ENCODE data around the gene CRY1.
"Not testable (repeated sequence)": the region's sequence is repeated elsewhere in the genome, so short reads cannot be mapped to it uniquely, and the experiment has no call there.

The CRY1 gene

GRCh38 chr12:107026806-107027635 lies 66.3 kb downstream of the CRY1 start:
- Mint-ChIP-seq H3K27ac (no peak overlapping the region), H3K36me3 (no peaks in the 10 kb centered on the region), H3K27me3 (no peaks in the 10 kb centered on the region), H3K4me1 (no peaks in the 10 kb centered on the region), H3K9me3 (no peaks in the 10 kb centered on the region), H3K4me3 (no peak overlapping the region)
- no peak for DNase-seq (ENCODE audit: low spot score in 2 of 2)
- no peak for ATAC-seq (ENCODE audit: low read depth)

GRCh38 chr12:107026356-107026755 lies 67.0 kb downstream of the CRY1 start:
- H3K4me1 Mint-ChIP-seq; H3K36me3 Mint-ChIP-seq; H3K27ac Mint-ChIP-seq; H3K4me3 Mint-ChIP-seq; H3K9me3 Mint-ChIP-seq; DNase-seq (ENCODE audit: low spot score in 2 of 2); H3K27me3 Mint-ChIP-seq; ATAC-seq (ENCODE audit: low read depth): not testable (repeated sequence)

GRCh38 chr12:107025671-107026070 lies 67.7 kb downstream of the CRY1 start:
- ATAC-seq (ENCODE audit: low read depth) (no peak), DNase-seq (ENCODE audit: low spot score in 2 of 2) (no peak)
- Mint-ChIP-seq H3K9me3 (no peaks in the 10 kb centered on the region), H3K36me3 (peaks cover under 1% of the 10 kb centered on the region), H3K27ac (no peak overlapping the region), H3K27me3 (no peaks in the 10 kb centered on the region), H3K4me1 (no peaks in the 10 kb centered on the region), H3K4me3 (no peak overlapping the region)

GRCh38 chr12:107019546-107019945 lies 73.8 kb downstream of the CRY1 start:
- no peak for ATAC-seq (ENCODE audit: low read depth)
- peaks cover 5% of the 10 kb centered on the region for H3K36me3 Mint-ChIP-seq
- DNase-seq (ENCODE audit: low spot score in 2 of 2), result no peak
- H3K4me3 Mint-ChIP-seq, result no peak overlapping the region
- peaks cover 3% of the 10 kb centered on the region for H3K9me3 Mint-ChIP-seq
- H3K27me3 Mint-ChIP-seq, result peaks cover 4% of the 10 kb centered on the region
- H3K4me1 Mint-ChIP-seq, result no peaks in the 10 kb centered on the region
- H3K27ac Mint-ChIP-seq, result no peak overlapping the region

- no peak for DNase-seq (ENCODE audit: low spot score in 2 of 2)
- H3K27ac Mint-ChIP-seq, result no peak overlapping the region
- H3K4me3 Mint-ChIP-seq, result no peak overlapping the region
- peaks cover 5% of the 10 kb centered on the region for H3K36me3 Mint-ChIP-seq
- peaks cover 3% of the 10 kb centered on the region for H3K9me3 Mint-ChIP-seq
- no peak for ATAC-seq (ENCODE audit: low read depth)
- peaks cover 6% of the 10 kb centered on the region for H3K27me3 Mint-ChIP-seq
- no peaks in the 10 kb centered on the region for H3K4me1 Mint-ChIP-seq
Measured at GRCh38 chr12:107017042-107017441, 76.3 kb downstream of the CRY1 start.

- Mint-ChIP-seq H3K4me3 (no peak overlapping the region), H3K27me3 (peaks cover 6% of the 10 kb centered on the region), H3K27ac (no peak overlapping the region), H3K36me3 (no peaks in the 10 kb centered on the region), H3K9me3 (no peaks in the 10 kb centered on the region), H3K4me1 (no peaks in the 10 kb centered on the region)
- ATAC-seq (ENCODE audit: low read depth) (peak; percentile 26), DNase-seq (ENCODE audit: low spot score in 2 of 2) (no peak)
Measured at GRCh38 chr12:107014055-107014454, 79.3 kb downstream of the CRY1 start.

GRCh38 chr12:107012736-107013425 lies 80.5 kb downstream of the CRY1 start:
- Mint-ChIP-seq H3K9me3 (peaks cover 2% of the 10 kb centered on the region), H3K27ac (no peak overlapping the region), H3K4me1 (no peaks in the 10 kb centered on the region), H3K4me3 (no peak overlapping the region), H3K27me3 (peaks cover 8% of the 10 kb centered on the region), H3K36me3 (peaks cover 2% of the 10 kb centered on the region)
- DNase-seq (ENCODE audit: low spot score in 2 of 2) (no peak), ATAC-seq (ENCODE audit: low read depth) (no peak)

GRCh38 chr12:107011519-107011918 lies 81.8 kb downstream of the CRY1 start:
- no peaks in the 10 kb centered on the region for H3K4me1 Mint-ChIP-seq
- ATAC-seq (ENCODE audit: low read depth) (no peak), DNase-seq (ENCODE audit: low spot score in 2 of 2) (no peak)
- peaks cover 2% of the 10 kb centered on the region for H3K9me3 Mint-ChIP-seq
- H3K36me3 Mint-ChIP-seq, result peaks cover 2% of the 10 kb centered on the region
- no peak overlapping the region for H3K4me3 Mint-ChIP-seq
- no peak overlapping the region for H3K27ac Mint-ChIP-seq
- peaks cover 4% of the 10 kb centered on the region for H3K27me3 Mint-ChIP-seq

GRCh38 chr12:107007411-107007810 lies 85.9 kb downstream of the CRY1 start:
- ATAC-seq (ENCODE audit: low read depth) (no peak), DNase-seq (ENCODE audit: low spot score in 2 of 2) (no peak)
- H3K36me3 Mint-ChIP-seq, result peaks cover 2% of the 10 kb centered on the region
- H3K4me1 Mint-ChIP-seq, result no peaks in the 10 kb centered on the region
- no peak overlapping the region for H3K27ac Mint-ChIP-seq
- peaks cover 5% of the 10 kb centered on the region for H3K9me3 Mint-ChIP-seq
- H3K4me3 Mint-ChIP-seq, result no peak overlapping the region
- peaks cover 2% of the 10 kb centered on the region for H3K27me3 Mint-ChIP-seq

GRCh38 chr12:107002665-107003064 lies 90.7 kb downstream of the CRY1 start:
- not testable (repeated sequence) for H3K9me3 Mint-ChIP-seq; H3K36me3 Mint-ChIP-seq; H3K4me1 Mint-ChIP-seq; DNase-seq (ENCODE audit: low spot score in 2 of 2); H3K27ac Mint-ChIP-seq; ATAC-seq (ENCODE audit: low read depth); H3K4me3 Mint-ChIP-seq; H3K27me3 Mint-ChIP-seq

- ATAC-seq (ENCODE audit: low read depth) (no peak), DNase-seq (ENCODE audit: low spot score in 2 of 2) (no peak)
- no peaks in the 10 kb centered on the region for H3K4me1 Mint-ChIP-seq
- H3K27ac Mint-ChIP-seq, result no peak overlapping the region
- H3K36me3 Mint-ChIP-seq, result peaks cover 13% of the 10 kb centered on the region
- H3K4me3 Mint-ChIP-seq, result no peak overlapping the region
- peaks cover 8% of the 10 kb centered on the region for H3K27me3 Mint-ChIP-seq
- peaks cover 4% of the 10 kb centered on the region for H3K9me3 Mint-ChIP-seq
Measured at GRCh38 chr12:106999446-106999845, 93.9 kb downstream of the CRY1 start.

GRCh38 chr12:106997916-106998315 lies 95.4 kb downstream of the CRY1 start:
- no peak overlapping the region for H3K27ac Mint-ChIP-seq
- H3K4me1 Mint-ChIP-seq, result no peaks in the 10 kb centered on the region
- ATAC-seq (ENCODE audit: low read depth) (no peak), DNase-seq (ENCODE audit: low spot score in 2 of 2) (no peak)
- peaks cover 4% of the 10 kb centered on the region for H3K9me3 Mint-ChIP-seq
- peaks cover 8% of the 10 kb centered on the region for H3K27me3 Mint-ChIP-seq
- no peak overlapping the region for H3K4me3 Mint-ChIP-seq
- H3K36me3 Mint-ChIP-seq, result peaks cover 13% of the 10 kb centered on the region

GRCh38 chr12:106996102-106996501 lies 97.2 kb downstream of the CRY1 start:
- DNase-seq (ENCODE audit: low spot score in 2 of 2); H3K4me1 Mint-ChIP-seq; H3K27me3 Mint-ChIP-seq; H3K4me3 Mint-ChIP-seq; ATAC-seq (ENCODE audit: low read depth); H3K27ac Mint-ChIP-seq; H3K9me3 Mint-ChIP-seq: not testable (repeated sequence)
- H3K36me3 Mint-ChIP-seq, result peaks cover 12% of the 10 kb centered on the region

GRCh38 chr12:106994579-106995220 lies 98.6 kb downstream of the CRY1 start:
- Mint-ChIP-seq H3K9me3 (peaks cover 2% of the 10 kb centered on the region), H3K27me3 (peaks cover 8% of the 10 kb centered on the region), H3K27ac (no peak overlapping the region), H3K4me3 (no peak overlapping the region), H3K4me1 (no peaks in the 10 kb centered on the region), H3K36me3 (peaks cover 10% of the 10 kb centered on the region)
- ATAC-seq (ENCODE audit: low read depth), result no peak
- no peak for DNase-seq (ENCODE audit: low spot score in 2 of 2)
